H9 (cell line): Measurements from ENCODE around the gene POLK. TPM values are rescaled to one million over a fixed set of nuclear protein-coding genes. Genes with fewer than 3 reads are reported as not detected.

ENCODE experiments used
- DNase-seq: peaks from one replicate; pipeline ENCODE4 v3.0.0-alpha.2; 2017
- H2AFZ ChIP-seq: one replicate; pipeline ENCODE4 v1.6.1; 2013; ENCODE audit warnings: mild to moderate bottlenecking, low read length, control low read depth, moderate library complexity
- H2AK5ac ChIP-seq: 2 replicates; pipeline ENCODE4 v1.6.1; 2013; ENCODE audit warnings: low read length, control low read depth, mixed read lengths; ENCODE audit not compliant: insufficient read length
- H2BK120ac ChIP-seq: one replicate; pipeline ENCODE4 v1.6.1; 2013; ENCODE audit warnings: low read depth, mild to moderate bottlenecking, low read length, control low read depth, inconsistent platforms; ENCODE audit not compliant: poor library complexity, severe bottlenecking
- H2BK12ac ChIP-seq: 2 replicates; pipeline ENCODE4 v1.6.1; 2013; ENCODE audit warnings: low read length, control low read depth, mixed read lengths, low read depth; ENCODE audit not compliant: insufficient read length
- H2BK15ac ChIP-seq: 2 replicates; pipeline ENCODE4 v1.6.1; 2013; ENCODE audit warnings: low read depth, low read length, control low read depth
- H2BK20ac ChIP-seq: one replicate; pipeline ENCODE4 v1.6.1; 2013; ENCODE audit warnings: low read depth, mild to moderate bottlenecking, low read length, control low read depth, inconsistent platforms; ENCODE audit not compliant: poor library complexity, severe bottlenecking
- H2BK5ac ChIP-seq: 2 replicates; pipeline ENCODE4 v1.6.1; 2013; ENCODE audit warnings: low read length, control low read depth, mixed read lengths; ENCODE audit not compliant: insufficient read length
- H3K14ac ChIP-seq: 2 replicates; pipeline ENCODE4 v1.6.1; 2013; ENCODE audit warnings: low read length, control low read depth; ENCODE audit not compliant: insufficient read depth
- H3K18ac ChIP-seq: 2 replicates; pipeline ENCODE4 v1.6.1; 2013; ENCODE audit warnings: low read depth, mild to moderate bottlenecking, mixed read lengths, low read length, control low read depth; ENCODE audit not compliant: insufficient read length
- H3K23ac ChIP-seq: 2 replicates; pipeline ENCODE4 v1.6.1; 2013; ENCODE audit warnings: low read length, control low read depth, mixed read lengths, low read depth; ENCODE audit not compliant: insufficient read length
- H3K23me2 ChIP-seq: 2 replicates; pipeline ENCODE4 v1.6.1; 2013; ENCODE audit warnings: low read depth, mild to moderate bottlenecking, mixed read lengths, low read length, control low read depth; ENCODE audit not compliant: insufficient read length, poor library complexity, severe bottlenecking
- H3K27ac ChIP-seq: 2 replicates; pipeline ENCODE4 v1.5.1; 2013; ENCODE audit warnings: low read length, control low read depth, mixed read lengths, low read depth; ENCODE audit not compliant: insufficient read length
- H3K27me3 ChIP-seq: 2 replicates; pipeline ENCODE4 v1.6.1; 2013; ENCODE audit warnings: low read length, control low read depth, inconsistent platforms; ENCODE audit not compliant: insufficient read depth
- H3K4ac ChIP-seq: 2 replicates; pipeline ENCODE4 v1.6.1; 2013; ENCODE audit warnings: low read depth, mild to moderate bottlenecking, control low read depth, inconsistent platforms, low read length, moderate library complexity
- H3K4me1 ChIP-seq: 2 replicates; pipeline ENCODE4 v1.6.1; 2013; ENCODE audit warnings: low read length, control low read depth, inconsistent platforms; ENCODE audit not compliant: insufficient read depth
- H3K4me2 ChIP-seq: 2 replicates; pipeline ENCODE4 v1.6.1; 2013; ENCODE audit warnings: low read length, control low read depth, mixed read lengths; ENCODE audit not compliant: insufficient read length, insufficient read depth
- H3K56ac ChIP-seq: 2 replicates; pipeline ENCODE4 v1.6.1; 2013; ENCODE audit warnings: low read depth, mild to moderate bottlenecking, mixed read lengths, low read length, control low read depth; ENCODE audit not compliant: insufficient read length
- H3K79me1 ChIP-seq: 2 replicates; pipeline ENCODE4 v1.6.1; 2013; ENCODE audit warnings: low read depth, mild to moderate bottlenecking, moderate library complexity, low read length, control low read depth, inconsistent platforms; ENCODE audit not compliant: insufficient read depth, poor library complexity, severe bottlenecking
- H3K79me2 ChIP-seq: 2 replicates; pipeline ENCODE4 v1.6.1; 2013; ENCODE audit warnings: low read length, control low read depth, inconsistent platforms; ENCODE audit not compliant: insufficient read depth
- H3K9ac ChIP-seq: 2 replicates; pipeline ENCODE4 v1.6.1; 2013; ENCODE audit warnings: low read length, control low read depth, mixed read lengths; ENCODE audit not compliant: insufficient read length; ENCODE audit errors: extremely low read depth
- H3K9me3 ChIP-seq: one replicate; pipeline ENCODE4 v1.6.1; 2013; ENCODE audit warnings: low read depth, low read length, inconsistent platforms; ENCODE audit not compliant: control insufficient read depth
- H3T11ph ChIP-seq: one replicate; pipeline ENCODE4 v1.6.1; 2013; ENCODE audit warnings: mild to moderate bottlenecking, low read length, control low read depth, inconsistent platforms
- H4K20me1 ChIP-seq: one replicate; pipeline ENCODE4 v1.6.1; 2013; ENCODE audit not compliant: control insufficient read depth, insufficient read length, insufficient read depth
- H4K5ac ChIP-seq: 2 replicates; pipeline ENCODE4 v1.6.1; 2013; ENCODE audit warnings: low read depth, mild to moderate bottlenecking, mixed read lengths, low read length, control low read depth; ENCODE audit not compliant: insufficient read length
- H4K8ac ChIP-seq: replicated peaks from 2 replicates; pipeline ENCODE4 v1.6.1; 2013; ENCODE audit warnings: low read length, control low read depth, mixed read lengths, low read depth; ENCODE audit not compliant: insufficient read length
- H4K91ac ChIP-seq: 2 replicates; pipeline ENCODE4 v1.6.1; 2013; ENCODE audit warnings: low read depth, mild to moderate bottlenecking, moderate library complexity, mixed read lengths, low read length, control low read depth; ENCODE audit not compliant: insufficient read length
- H3K27ac Mint-ChIP-seq, 3 experiments: 2 replicates in 2 of 3; 3 replicates in 1 of 3; pipeline ENCODE4 v1.8.0; 2020 to 2021; ENCODE audit warnings: mixed read lengths in 3 of 3, mild to moderate bottlenecking in 1 of 3, moderate library complexity in 1 of 3
- H3K27me3 Mint-ChIP-seq: 2 replicates; pipeline ENCODE4 v1.8.0; 2021; ENCODE audit warnings: low read depth, mild to moderate bottlenecking, moderate library complexity, mixed read lengths
- H3K36me3 Mint-ChIP-seq, 3 experiments: 2 replicates in 2 of 3; 3 replicates in 1 of 3; pipeline ENCODE4 v1.8.0; 2020 to 2021; ENCODE audit warnings: low read depth in 3 of 3, mixed read lengths in 3 of 3; ENCODE audit not compliant: insufficient read depth in 1 of 3
- H3K4me1 Mint-ChIP-seq, 2 experiments: 2 replicates each; pipeline ENCODE4 v1.8.0; 2020; ENCODE audit warnings: mixed read lengths in 2 of 2
- H3K4me3 Mint-ChIP-seq, 2 experiments: 2 replicates in 1 of 2; 3 replicates in 1 of 2; pipeline ENCODE4 v1.8.0; 2020 to 2021; ENCODE audit warnings: mild to moderate bottlenecking in 2 of 2, mixed read lengths in 2 of 2, moderate library complexity in 1 of 2
- H3K9me3 Mint-ChIP-seq, 2 experiments: 2 replicates in 1 of 2; 3 replicates in 1 of 2; pipeline ENCODE4 v1.8.0; 2020; ENCODE audit warnings: mild to moderate bottlenecking in 2 of 2, mixed read lengths in 2 of 2, moderate library complexity in 1 of 2
- CTCF ChIP-seq: fragments of 200-600 bp; sonication (generic); conservative IDR thresholded peaks from 3 replicates; pipeline ENCODE4 v1.8.0; 2021; ENCODE audit warnings: antibody characterized with exemption, mild to moderate bottlenecking
- WGBS: extraction: QIAGEN DNeasy Blood & Tissue Kit; methylation state at CpG from one replicate; pipeline ENCODE4 v1.1.7; 2013; ENCODE audit warnings: missing lambda C conversion rate, low lambda C conversion rate, mixed read lengths; ENCODE audit not compliant: insufficient read length; ENCODE audit errors: extremely low coverage; 5-methylcytosine and 5-hydroxymethylcytosine counted together
- total RNA-seq: library from RNA; stranded (reverse); gene quantifications from 2 replicates; pipeline ENCODE4 v1.2.1, GENCODE V29; 2021

The POLK gene
- total RNA-seq, 1 experiment from 2014 or later: 7.6 TPM

- Histone ChIP-seq H3K79me2 (peaks cover 2% of the 10 kb centered on the region; the same call in 1 of the 2 replicates), H4K5ac (no peak overlapping the region), H2BK120ac (no peak overlapping the region), H2BK20ac (no peak overlapping the region), H3K79me1 (peaks cover 10% of the 10 kb centered on the region), H3K56ac (no peak overlapping the region), H3K4ac (no peak overlapping the region), H4K8ac (no peak overlapping the region), H2AFZ (no peak overlapping the region), H4K91ac (no peak overlapping the region), H3K4me1 (peaks cover 4% of the 10 kb centered on the region; the same call in 1 of the 2 replicates), H3K27ac (no peak overlapping the region), H3K23ac (no peak overlapping the region), H2BK15ac (no peak overlapping the region), H2AK5ac (no peak overlapping the region), H3K4me2 (no peak overlapping the region), H3K23me2 (no peaks in the 10 kb centered on the region), H3K18ac (no peak overlapping the region), H4K20me1 (no peaks in the 10 kb centered on the region), H3K14ac (peak overlapping the region; percentile 50; the same call in 1 of the 2 replicates), H3K27me3 (no peaks in the 10 kb centered on the region), H3K9ac (no peak overlapping the region), H3K9me3 (no peaks in the 10 kb centered on the region), H3T11ph (no peak overlapping the region), H2BK12ac (no peak overlapping the region), H2BK5ac (no peak overlapping the region)
- no peak overlapping the region for H3K27ac Mint-ChIP-seq
- no CpG with 5 or more reads among the region's 3 CpGs for WGBS
- DNase-seq: no peak
- H3K27me3 Mint-ChIP-seq: no peaks in the 10 kb centered on the region
- H3K36me3 Mint-ChIP-seq: peaks cover 1 to 14% (median 8%) of the 10 kb centered on the region in 3 experiments
- peaks cover under 1 to 6% of the 10 kb centered on the region in 2 experiments; a peak in 4 of 5 replicates for H3K9me3 Mint-ChIP-seq
- TF ChIP-seq CTCF: peak; percentile 16; the same call in 1 of the 3 replicates
- H3K4me1 Mint-ChIP-seq: peaks cover 14 to 17% of the 10 kb centered on the region in 2 experiments
- H3K4me3 Mint-ChIP-seq: no peak overlapping the region
Measured at GRCh38 chr5:75482482-75482881, 29.2 kb upstream of the POLK start.
